Hindlimb muscle (tissue), 1 donor: ENCODE measurements around the gene LRPAP1. TPM values are rescaled to one million over a fixed set of nuclear protein-coding genes. Genes with fewer than 3 reads are reported as not detected.
A peak's percentile ranks its signal among the peaks of the same experiment; 100 is the strongest.

ENCODE experiments used
- DNase-seq: peaks from one replicate; pipeline ENCODE4 v3.0.0-alpha.2; 2013
- polyA plus RNA-seq: library from polyadenylated mRNA; unstranded; fragments of 120-200 nt; gene quantifications from one replicate; pipeline ENCODE4 v1.2.1, GENCODE V29; 2013; ENCODE audit not compliant: insufficient read length

Gene LRPAP1
- polyA plus RNA-seq, 1 donor, result 73.9 TPM

DNA sequence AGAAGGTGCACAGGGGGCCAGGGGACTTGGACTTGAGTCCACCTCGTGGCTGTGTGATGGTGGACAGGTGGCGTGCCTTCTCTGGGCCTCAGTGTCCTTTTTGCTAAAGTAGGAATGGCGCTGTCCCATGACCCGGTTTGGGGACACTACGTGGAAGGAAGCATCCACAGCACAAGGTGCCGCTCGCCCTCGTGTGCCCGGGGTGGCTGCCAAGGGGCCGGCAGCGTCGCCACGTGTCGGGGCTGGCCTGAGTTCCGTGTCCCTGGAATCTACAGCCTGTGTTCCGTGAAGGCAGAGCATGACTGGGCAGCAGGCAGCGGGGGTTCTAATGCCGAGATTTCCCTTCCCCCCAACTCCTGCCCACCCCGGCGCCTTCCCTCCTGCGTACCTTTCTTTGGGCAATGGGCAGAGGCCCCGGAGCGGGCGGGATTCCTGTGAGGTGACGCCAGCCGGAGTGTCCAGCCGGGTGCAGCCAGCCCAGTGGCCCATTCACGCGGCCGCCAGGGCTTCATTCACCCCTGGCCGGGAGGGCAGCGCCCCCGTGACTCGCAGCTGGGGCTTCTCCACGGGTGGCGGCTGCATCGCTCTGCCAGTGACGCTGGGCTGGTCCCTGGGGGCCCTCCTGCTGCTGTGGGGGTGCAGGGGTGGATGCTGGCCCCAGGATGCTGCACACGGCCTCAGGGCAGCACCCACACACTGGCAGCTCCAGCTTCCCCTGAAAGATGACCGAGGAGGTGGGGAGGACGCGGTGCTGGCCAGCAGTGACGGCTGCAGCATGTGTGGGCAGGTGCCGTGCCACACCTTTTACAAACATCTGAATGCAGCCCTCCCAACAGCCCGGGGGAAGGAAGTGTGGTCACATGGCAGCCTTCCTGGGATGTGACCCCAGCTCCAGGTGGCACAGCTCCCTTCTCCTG is 47.9 kb downstream of the LRPAP1 start:
- DNase-seq, result no peak

DNA sequence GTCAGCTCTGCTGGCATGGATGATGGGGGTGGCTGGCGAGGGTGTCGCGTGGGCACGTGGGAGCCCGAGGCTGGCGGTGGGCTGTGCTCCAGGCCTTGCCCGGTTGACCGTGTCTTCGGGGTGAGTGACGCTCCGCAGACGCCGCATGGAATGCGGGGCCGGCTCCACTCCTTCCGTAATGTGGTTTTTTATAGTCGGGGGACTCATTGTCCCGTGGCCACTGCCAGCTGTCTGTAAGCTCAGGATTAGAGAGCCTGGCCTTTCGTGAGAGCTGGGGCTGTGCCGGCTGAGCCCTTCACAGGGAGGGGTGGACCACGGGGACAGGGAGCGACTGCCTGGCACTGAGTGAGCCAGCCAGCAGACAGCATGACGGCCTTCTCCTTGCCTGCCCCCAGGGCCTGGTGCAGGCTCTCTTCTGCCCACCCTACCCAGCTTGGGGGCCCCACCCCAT is 48.7 kb downstream of the LRPAP1 start:
- DNase-seq, result no peak

DNA sequence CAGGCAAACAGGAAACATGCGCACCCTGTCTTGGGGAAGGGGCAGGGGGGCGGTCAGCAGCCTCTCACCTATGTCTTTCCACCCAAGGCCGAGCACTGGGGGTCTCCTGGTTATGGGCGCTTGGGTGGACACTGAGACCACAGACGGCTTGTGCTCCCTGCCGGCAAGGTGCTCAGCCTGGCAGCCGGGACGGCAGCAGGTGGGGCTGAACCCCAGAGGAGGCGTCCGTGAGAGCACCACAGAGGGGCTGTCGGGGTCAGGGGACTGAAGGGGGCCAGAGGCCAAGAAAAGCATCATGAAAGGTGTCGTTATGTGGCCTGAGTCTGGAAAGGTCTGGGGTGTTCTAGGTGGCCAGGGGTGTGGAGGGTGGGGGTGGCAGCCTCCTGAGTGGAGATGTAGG is 49.5 kb downstream of the LRPAP1 start:
- DNase-seq, result no peak

DNA sequence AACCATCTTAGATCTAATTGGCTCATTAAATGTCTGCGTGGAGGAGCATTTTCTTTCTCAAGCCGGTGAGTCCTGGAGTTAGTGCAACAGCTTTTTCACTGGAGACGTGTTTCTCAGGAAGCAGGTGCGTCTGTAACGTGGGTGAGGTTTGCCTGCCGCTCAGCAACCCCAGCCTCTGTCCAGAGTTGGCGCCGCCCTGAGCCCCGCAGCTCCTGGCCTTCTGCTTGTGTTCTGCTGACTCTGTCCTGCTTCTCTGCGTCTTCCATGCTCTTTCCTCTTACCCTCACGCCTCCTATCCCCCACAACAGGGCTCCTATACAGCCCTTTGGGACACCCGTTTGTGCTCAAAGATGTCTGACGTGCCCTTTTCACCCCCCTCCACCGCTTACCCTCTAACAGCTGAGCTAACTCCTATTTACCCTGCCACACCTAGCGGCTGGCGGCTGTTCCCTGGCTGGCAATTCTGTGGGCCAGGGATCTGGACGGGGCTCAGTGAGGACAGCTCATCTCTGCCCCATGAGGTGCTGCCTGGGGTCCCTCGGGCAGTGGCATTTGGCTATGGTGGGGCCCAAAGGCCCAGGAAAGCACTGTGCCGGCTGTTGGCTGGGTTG is 50.3 kb downstream of the LRPAP1 start:
- no peak for DNase-seq

DNA sequence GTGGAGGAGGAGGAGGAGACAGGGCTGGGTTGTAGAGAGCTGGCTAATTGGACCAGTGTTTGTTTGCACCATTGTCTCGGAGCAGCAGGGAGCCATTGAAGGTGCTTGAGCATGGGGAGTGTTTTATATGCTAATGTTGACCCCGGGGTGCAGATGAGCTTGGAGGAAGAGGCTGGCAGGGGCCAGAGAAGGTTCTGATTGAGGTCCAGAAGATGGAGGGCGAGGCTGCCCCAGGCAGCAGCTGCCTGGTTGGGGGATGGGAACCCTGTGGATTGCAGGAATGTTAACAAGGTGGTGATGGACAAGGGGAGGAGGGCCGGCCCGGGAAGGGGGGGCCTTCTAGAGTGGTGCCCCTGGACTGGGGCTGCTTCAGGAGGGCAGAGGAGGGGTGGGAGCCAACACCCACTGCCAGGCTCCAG is 51.1 kb downstream of the LRPAP1 start:
- DNase-seq, result no peak

DNA sequence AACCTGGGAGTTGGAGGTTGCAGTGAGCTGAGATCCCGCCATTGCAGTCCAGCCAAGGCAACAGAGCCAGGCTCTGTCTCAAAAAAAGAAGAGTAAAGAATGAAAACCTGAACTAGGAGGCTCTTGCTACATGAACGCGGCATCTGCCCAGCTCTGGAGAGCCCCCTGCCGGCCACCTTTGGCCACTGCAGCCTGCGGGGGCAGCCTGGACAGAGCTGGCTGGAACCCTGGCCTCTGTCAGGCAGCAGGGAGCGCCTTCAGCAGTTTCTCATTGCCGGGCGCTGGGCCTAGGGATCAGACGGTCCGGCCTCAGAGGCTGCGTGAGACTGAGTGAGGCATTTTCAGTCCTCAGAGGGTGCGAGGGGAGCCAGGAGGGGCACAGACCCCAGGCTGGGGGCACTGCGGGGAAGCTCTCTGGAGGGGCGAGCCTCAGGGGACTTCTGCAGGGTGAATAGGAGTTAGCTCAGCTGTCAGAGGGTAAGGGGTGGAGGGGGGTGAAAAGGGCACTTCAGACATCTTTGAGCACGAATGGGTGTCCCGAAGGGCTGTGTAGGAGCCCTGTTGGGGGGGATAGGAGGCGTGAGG is 51.6 kb downstream of the LRPAP1 start:
- peak; percentile 79 for DNase-seq

DNA sequence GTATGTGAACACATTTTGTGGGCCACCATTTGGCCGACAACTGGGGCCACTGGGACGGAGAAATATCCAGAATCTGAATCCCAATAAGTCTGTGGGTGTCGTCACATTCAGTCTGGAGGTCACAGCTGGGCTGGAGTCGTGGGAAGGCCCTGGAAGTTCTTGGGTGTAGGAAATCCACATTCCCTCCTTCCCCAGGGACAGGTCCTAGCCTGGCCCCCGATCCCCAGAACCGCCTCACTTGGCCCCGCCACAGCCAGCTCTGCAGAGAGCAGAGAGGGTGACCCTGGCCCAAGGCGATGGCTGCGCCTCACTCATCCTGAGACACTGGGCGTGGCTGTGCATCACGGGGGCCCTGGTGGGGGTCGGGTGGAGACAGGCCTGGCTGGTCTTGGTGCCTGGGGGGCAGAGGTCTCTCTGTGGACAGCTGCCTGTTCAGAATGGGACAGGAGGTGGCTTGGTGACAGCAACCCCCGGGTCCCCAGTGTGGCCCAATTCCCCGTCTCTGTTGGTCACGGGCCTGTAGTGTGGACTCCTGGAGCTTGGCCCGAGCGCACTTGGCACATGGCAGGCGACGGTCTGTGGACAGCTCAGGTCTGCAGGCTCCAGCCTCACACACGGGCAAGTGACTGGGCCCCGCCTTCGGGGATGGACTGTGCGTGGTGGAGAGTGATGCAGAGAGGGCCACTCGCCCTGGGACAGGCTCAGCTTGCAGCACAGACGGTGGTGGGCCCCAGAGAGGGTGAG is 52.7 kb downstream of the LRPAP1 start:
- no peak for DNase-seq

DNA sequence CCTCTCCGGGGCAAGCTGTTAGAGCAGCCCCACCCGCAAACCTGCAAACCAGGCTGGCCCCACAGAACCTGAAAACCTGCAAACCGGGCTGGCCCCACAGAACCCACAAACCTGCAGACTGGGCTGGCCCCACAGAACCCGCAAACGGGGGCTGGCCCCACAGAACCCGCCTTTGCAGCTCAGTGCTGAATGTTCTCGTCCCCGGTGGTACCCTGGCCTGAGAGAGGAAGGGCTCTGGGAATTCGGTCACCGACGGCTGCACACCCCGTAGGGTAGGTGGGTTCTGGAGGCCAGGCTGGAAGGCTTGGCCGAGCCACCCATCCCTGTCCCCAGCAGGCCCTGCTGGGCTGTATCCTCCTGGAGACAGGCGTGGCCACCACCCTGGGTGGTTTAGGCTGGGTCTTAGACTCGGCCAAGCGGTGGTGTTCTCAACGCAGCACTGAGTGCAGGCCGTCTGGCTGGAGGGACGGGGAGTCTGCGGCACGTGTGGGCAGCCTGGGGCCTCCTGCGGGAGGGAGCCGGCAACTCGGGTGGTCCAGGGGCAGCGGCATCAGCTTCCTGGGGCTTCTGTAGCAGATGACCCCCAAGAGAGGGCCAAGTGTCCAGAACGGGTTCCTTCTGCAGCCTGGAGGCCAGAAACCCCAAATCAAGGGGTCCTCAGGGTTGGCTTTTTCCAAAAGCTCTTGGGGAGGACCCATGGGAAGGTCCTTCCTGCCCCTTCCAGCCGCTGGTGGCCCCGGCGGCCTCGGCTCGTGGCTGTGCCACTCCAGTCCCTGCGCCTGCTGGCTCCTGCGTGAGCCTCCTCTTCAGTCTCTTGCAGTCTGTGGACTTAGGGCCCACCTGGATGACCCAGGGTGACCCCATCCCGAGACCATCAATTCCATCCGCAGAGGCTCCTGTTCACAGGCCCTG is 53.5 kb downstream of the LRPAP1 start:
- DNase-seq, result no peak

DNA sequence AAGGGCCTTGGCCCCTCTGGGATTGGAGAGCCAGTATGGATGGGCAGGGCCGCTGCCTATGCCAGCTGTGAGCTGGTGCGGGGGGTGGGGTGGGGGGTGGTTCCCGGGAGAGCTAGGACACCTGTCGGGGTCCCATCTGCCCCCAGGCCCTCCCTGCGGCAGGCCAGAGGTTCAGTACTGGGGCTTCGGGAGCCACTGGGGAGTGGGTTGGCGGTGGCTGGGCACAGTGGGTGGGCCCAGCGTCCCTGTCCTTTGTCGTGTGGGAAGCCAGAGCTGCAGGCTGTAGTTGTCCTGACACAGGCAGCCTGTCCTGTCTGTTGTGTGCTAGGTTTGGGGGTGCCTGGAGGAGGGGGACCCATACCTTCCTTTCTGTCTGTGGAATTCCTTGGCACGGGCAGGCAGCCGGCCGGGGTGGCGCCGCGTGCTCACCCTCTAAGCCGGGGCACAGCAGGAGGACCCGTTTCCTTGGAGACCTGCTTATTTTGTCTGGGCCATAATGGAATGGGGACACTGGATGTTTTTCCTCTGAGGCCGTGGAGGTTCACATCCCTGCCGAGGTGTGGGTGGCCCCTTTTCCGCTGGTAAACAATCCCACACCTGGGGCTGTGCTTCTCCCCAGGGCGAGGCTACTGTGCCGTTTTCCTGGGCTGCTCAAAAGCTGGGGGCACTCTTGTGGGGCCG is 54.3 kb downstream of the LRPAP1 start:
- DNase-seq, result no peak

DNA sequence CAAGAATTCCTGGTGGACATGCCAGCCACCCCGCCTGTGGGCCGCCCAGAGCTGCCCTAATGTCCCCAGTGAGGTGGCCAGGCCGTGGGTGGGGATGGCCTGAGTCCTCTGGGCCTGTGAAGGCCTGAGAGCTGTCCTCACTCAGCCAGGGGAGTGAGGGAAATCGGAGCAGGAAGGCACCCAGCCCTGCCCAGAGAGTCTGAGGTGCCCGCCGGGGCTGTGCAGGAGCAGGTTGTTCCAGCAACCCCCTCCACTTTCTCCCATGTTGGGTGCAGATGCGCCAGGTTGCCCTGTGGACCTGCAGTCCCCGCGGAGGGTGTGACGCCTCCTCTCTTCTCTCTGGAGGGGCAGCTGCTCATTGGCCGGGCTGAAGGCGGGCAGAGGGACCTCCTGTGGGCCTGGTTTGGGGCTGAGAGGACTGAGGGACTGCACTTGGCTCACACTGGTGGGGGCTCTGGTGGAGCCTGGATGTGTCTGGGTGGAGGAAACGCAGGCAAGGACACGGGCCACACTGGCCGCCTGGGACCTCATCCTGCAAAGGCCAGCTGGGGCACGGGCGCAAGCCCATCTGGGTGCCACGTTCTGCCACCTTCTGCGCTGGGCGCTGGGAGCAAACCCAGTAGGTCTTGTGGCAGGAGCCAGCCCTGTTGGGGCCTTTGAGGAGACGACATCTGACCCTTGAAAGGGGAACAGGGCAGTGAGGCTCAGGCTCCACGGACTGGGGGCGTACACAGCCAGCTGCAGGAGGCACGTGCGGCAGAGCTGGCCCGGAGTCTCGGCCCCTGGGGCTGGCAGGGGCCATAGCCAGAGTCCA is 55.1 kb downstream of the LRPAP1 start:
- DNase-seq, result no peak

DNA sequence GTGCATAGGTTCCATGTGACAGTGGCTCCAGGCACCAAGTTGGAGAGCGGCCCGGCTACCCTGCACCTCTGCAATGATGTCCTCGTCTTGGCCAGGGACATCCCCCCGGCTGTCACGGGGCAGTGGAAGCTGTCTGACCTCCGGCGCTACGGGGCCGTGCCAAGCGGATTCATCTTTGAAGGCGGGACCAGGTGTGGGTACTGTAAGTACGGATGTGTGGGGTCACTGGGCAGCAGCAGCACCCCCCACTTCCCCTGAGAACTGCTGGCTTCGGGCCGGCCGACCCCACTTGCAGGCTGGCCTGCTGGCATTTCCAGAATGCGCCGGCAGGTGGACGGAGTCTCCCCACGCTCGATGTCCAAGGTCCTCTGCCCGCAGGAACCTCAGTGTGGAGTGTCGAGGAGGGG is 55.9 kb downstream of the LRPAP1 start:
- DNase-seq, result no peak

DNA sequence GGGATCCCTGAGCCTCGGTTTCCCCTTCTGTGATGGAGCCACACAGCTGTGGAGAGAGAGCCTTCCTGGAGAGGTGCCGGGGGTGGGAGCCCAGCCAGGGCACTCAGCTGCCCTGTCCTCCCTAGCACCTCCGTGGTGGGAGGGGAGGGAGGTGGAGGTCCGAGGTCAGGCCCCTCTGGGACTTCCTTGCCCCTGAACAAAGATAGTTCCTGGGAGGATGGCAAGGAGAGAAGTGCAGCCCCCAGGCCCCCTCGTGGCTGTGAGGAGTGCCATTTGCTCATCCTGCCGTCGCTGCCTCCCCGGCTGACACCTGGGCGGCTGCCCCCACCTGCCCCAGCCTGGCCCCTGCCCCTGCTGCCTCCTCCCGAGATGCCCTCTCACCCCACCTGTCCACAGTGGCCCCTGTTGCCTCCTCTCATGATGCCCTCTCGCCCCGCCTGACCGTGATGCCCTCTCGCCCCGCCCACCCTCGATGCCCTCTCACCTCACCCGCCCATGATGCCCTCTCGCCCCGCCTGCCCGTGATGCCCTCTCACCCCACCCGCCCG is 56.4 kb downstream of the LRPAP1 start:
- DNase-seq, result no peak

DNA sequence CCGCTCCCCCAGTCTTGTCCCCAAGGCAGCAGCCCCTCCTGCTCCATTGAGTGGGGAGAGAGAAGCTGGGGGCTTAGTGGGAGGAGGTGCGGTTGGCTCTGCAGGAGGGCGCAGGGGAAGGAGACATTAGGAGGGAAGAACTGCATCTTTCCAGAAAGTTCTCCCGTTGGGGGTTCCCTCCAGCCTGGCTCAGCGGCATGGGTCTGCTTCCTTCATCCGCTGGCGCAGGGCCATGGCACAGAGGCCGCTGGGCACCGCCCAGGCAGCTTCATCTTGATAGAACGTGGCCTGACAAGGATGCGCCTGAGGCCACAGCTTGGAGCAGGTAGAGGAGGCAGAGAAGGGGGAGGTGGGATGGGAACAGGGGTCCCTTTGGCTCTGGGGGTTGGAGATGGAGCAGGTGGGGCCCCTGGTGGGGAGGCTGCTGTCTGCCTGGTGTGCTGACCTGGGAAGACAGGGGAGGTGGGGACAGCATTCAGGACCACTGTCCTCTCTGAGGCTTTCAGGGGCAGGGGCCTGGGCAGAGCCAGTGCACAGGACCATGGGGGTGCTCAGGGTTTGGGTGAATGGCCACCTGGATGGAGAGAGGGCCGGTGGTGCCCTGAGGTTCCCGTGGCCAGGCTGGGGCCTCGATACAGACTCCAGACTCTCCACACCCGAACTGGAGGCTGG is 57.0 kb downstream of the LRPAP1 start:
- no peak for DNase-seq

DNA sequence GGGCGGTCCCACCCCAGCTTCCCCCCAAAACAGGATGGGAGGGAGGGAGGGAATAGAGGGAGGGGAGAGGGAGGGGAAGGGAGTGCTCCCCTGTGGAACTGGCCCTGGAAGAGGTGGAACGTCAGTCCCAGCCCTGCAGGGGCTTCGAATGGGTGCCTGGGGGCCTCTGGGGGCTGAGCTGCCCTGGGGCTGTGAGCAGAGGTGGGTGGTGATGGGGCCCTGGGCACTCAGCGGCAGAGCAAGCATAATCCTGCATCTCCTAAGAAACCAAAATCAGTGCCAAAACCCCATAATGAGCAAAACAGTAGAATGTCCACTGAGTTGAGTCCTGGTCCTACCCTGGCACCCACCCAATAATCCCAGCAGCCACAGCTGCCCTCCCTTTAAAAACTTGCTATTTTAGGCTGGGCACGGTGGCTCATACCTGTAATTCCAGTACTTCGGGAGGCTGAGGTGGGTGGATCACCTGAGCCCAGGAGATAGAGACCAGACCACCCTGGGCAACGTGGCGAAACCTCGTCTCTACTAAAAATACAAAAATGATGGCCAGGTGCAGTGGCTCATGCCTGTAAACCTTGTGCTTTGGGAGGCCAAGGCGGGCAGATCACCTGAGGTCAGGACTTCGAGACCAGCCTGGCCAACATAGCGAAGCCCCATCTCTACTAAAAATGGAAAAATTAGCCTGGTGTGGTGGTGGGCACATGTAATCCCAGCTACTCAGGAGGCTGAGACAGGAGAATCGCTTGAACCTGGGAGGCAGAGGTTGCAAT is 58.0 kb downstream of the LRPAP1 start:
- DNase-seq, result no peak

DNA sequence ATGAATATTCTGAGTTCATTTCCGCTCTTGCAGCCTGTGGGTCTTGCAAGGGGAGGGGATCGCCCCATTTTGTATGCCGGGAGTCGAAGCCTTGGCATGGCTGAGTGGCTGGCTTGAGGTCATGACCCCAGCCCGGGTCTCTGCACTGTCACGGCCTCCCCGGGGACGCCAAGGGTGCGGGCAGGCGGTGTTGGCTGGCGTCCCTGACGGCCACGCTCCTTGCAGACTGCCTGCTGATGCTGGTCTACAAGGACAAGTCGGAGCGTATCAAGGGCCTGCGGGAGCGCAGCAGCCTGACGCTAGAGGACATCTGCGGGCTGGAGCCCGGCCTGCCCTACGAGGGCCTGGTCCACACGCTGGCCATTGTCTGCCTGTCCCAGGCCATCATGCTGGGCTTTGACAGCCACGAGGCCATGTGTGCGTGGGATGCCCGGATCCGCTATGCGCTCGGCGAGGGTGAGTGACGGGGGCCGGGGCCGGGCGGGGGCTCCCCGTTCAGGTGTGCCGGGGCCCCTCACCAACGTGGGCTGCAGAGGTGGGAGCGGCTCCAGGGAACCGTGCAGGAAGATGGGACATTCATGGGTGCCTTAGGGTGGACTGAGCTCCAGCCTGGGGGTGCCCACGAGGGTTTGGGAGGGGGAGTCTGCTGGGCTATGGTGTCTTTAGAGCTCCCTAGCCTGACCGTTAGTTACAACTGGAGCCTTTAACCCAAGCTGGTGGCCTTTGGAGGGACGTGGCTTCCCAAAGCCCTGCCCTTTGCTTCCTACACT is 58.9 kb downstream of the LRPAP1 start:
- no peak for DNase-seq

DNA sequence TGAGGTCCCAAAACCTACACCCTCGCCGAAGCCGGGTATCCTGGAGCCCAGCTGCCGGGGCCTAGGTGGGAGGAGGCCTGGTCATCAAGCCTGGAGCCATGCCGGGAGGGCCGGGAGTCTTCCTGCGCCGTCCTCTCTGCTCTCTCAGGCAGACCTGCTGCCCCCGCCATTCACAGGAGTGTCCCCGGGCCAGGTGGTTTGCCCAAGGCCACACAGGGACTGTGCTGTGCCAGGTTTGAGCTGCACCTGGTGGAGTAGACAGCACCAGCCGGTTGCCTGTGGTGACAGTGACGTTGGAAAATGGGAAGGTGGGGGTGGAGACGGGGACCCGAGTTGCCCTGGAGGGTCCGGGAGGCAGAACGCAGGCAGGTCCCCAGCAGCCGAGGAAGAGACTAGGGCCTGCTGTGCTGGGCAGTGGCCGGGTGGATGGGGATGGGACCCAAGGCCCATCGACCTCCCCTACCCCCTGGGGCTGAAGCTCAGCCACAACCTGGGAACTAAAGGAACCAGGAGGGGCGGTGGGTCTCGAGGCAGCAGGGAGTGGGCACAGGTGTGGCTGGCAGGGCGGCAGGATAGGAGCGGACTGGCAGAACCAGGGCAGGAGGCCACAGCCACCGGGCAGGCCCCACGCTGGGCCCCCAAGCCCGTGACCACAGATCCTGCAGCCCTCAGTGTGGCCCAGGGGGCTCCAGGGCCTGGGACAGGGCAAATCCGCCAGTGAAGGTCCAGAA is 59.6 kb downstream of the LRPAP1 start:
- DNase-seq, result no peak

DNA sequence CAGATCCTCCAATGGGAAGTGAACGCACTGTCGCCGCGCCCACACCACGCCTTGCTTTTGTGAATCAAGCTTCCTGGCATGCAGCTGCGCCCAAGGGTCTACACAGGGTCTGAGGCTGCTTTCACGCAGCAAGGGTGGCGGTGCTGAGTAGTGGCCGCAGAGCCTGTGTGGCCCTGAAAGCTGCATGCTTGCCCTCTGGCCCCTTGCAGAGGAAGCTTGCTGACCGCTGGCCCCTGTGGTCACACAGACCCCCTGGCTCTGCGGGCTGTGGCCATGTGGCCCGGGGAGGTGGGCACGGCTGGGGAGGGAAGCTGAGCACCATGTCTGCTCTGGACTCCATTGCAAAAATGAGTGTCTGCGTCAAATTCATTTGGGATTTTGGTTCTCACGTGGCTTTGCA is 60.3 kb downstream of the LRPAP1 start:
- DNase-seq, result no peak
